Left ventricle myocardium superior (tissue), 1 donor: ENCODE measurements around the gene OLFML3. TPM values are rescaled to one million over a fixed set of nuclear protein-coding genes. Genes with fewer than 3 reads are reported as not detected.

Source experiments
- ATAC-seq: fragments of 200-7000 bp; cut with Tn5 transposase; one replicate; pipeline ENCODE4 v1.9.1; 2020; ENCODE audit warnings: mild to moderate bottlenecking, moderate library complexity
- DNase-seq: peaks from one replicate; pipeline ENCODE4 v3.0.0-alpha.2; 2020
- intact Hi-C: fragments of 100-400 bp; cut with micrococcal nuclease; formaldehyde crosslinking; loops from one replicate; pipeline ENCODE4 v1.11.0; 2022
- long read RNA-seq: library from polyadenylated mRNA; unstranded; transcript quantifications from one replicate; pipeline ENCODE4 v2.0.0, GENCODE V29; 2021
- total RNA-seq: library from RNA; stranded (reverse); fragmentation: NEBNext Ultra II Directional; extraction: Animal tissue kit (Norgen Biotek cat#: 25700); gene quantifications from one replicate; pipeline ENCODE4 v1.2.1, GENCODE V29; 2021
- donor health status: DM: no; HTN: yes; CAD: no; lungs with severe emphysema.

The OLFML3 gene
- 10.8 TPM for total RNA-seq
- long read RNA-seq, partial matches to known transcripts = 2 of 13 reads
- long read RNA-seq, other reads (novel, unspliced or antisense) = 8 of 13 reads

DNA sequence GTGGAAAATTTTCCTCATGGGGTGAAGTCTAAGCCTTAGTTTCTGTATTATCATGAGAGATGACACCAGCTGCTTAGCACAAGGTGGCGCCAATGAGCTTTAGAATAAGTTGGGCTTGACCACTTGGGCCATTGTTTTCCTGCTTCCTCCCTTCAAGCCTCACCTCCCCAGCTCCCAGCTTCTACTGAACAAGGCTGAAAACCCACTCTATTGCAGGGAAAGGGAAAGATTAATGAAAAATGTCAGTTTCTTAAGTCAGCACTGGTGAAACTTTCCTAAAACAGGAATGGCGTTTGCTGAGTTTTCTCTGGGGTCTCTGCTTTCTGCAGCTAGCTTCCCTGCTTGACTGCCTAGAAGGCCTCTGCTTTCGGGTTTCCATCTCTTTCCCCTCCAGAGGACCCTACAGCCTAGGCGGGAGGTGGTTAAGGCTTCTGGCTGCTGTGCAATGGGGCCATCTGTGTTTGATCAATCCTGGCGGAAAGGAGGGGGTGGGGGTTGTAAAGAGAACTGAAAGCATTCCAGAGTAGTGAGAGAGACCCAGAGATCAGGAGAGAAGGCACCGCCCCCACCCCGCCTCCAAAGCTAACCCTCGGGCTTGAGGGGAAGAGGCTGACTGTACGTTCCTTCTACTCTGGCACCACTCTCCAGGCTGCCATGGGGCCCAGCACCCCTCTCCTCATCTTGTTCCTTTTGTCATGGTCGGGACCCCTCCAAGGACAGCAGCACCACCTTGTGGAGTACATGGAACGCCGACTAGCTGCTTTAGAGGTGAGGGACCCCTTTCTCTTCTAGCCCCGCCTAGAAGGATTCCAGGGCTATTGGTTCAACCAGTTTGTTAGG lies at the start of gene OLFML3:
TSS of gene OLFML3 (plus strand) at position 612 of the 840 bp plus-strand sequence. CDS start at position 655, 43 bp downstream.
- intact Hi-C loops = loop anchor here (2.0 kb wide), 1 partner anchor 304 kb away; no protein-coding TSS in a partner anchor
- DNase-seq (peak; percentile 83), ATAC-seq (peak; percentile 70)

DNA sequence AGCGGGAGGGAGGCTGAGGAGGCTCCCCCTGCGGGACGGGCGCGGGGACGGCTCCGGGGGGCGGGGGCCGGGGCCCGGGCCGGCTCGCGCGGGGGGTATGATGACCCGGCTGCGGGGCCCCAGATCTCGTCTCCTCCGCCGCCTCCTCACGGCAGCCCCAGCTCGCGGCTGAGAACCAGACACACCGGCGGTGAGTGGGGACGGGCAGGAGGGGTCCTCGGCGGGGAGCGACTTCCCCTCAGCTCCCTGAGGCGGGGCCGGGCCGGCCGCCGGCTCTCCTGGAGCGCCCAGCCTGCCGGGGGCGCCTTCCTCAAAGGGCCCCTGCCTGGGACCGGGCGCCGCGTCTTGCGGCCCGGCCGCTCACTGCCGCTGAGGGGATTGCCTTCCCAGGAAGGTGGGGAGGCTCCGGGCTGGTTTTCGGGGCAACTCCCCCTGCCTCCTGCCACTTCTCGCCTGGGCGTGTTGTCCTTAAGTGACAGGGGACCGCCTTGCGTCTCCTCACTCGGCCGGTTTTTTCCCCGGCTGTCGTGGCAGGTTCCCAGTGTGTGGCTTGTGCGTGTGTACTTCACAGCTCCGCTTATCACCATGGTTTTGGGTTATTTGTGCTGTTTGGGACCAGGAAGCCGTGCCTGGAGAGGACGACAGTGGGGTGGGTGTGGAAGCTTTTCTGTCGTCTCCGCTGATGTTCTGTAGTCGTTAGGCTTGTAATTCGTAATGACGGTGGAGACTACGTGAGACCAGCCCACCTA lies 49.4 kb upstream of the OLFML3 start:
- DNase-seq = peak; percentile 61
- peak; percentile 52 for ATAC-seq
- intact Hi-C loops = loop anchor here (10.0 kb wide), 1 partner anchor 95 kb away; no protein-coding TSS in a partner anchor

GRCh38 chr1:113930499-113931161 lies 48.6 kb upstream of the OLFML3 start:
- no peak for DNase-seq
- intact Hi-C loops = loop anchor here (10.0 kb wide), 1 partner anchor 96 kb away; no protein-coding TSS in a partner anchor
- ATAC-seq = no peak

GRCh38 chr1:113931451-113931851 lies 47.8 kb upstream of the OLFML3 start:
- intact Hi-C loops = loop anchor here (10.0 kb wide), 1 partner anchor 97 kb away; no protein-coding TSS in a partner anchor
- ATAC-seq = no peak

DNA sequence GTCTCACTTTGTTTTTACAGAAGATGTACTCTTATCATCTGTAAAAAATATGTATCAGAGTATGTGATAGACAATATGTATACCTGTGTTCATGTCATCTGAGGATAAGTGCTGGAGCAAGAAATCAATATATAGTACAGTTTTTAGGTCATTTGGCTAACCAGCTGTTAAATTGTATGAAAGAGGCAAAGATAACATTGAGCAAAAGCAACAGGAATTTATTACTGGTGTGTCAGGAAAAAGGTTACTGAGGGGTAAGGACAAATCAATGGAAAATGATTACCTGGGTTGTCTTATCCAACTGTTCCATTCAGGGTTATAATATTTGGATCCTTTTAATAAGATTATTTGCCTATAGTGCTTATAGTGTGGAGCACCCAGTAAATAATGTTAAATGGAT lies 45.3 kb upstream of the OLFML3 start:
- ATAC-seq = no peak
- intact Hi-C loops = loop anchor here (10.0 kb wide), 1 partner anchor 99 kb away; no protein-coding TSS in a partner anchor
- DNase-seq = no peak

More at GRCh38 chr1:113931451-113931851, 47.8 kb upstream of the OLFML3 start:
- no peak for DNase-seq

GRCh38 chr1:113934511-113935055 lies 44.7 kb upstream of the OLFML3 start:
- intact Hi-C loops = loop anchor here (10.0 kb wide), 1 partner anchor 100 kb away; no protein-coding TSS in a partner anchor
- ATAC-seq (no peak), DNase-seq (no peak)

DNA sequence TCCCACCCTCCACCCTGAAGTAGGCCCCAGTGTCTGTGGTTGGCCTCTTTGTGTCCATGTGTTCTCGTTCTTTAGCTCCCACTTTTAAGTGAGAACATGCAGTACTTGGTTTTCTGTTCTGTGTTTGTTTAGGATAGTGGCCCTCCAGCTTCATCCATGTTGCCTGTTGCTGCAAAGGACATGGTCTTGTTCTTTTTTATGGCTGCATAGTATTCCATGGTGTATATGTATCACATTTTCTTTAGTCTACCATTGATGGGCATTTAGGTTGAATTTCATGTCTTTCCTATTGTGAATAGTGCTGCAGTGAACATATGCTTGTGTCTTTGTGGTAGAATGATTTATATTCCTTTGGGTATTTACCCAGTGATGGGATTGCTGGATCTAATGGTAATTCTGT lies 44.1 kb upstream of the OLFML3 start:
- DNase-seq (no peak), ATAC-seq (no peak)
- intact Hi-C loops = loop anchor here (10.0 kb wide), 1 partner anchor 100 kb away; no protein-coding TSS in a partner anchor

- DNase-seq (no peak), ATAC-seq (no peak)
- intact Hi-C loops = loop anchor here (10.0 kb wide), 1 partner anchor 101 kb away; no protein-coding TSS in a partner anchor
These were observed 43.3 kb upstream of the OLFML3 start for GRCh38 chr1:113935970-113936369.

GRCh38 chr1:113937146-113937545 lies 42.1 kb upstream of the OLFML3 start:
- ATAC-seq (no peak), DNase-seq (no peak)
- intact Hi-C loops = loop anchor here (10.0 kb wide), 1 partner anchor 102 kb away; no protein-coding TSS in a partner anchor

GRCh38 chr1:113938192-113938591 lies 41.1 kb upstream of the OLFML3 start:
- DNase-seq = no peak
- ATAC-seq = no peak
- intact Hi-C loops = loop anchor here (10.0 kb wide), 1 partner anchor 103 kb away; no protein-coding TSS in a partner anchor

DNA sequence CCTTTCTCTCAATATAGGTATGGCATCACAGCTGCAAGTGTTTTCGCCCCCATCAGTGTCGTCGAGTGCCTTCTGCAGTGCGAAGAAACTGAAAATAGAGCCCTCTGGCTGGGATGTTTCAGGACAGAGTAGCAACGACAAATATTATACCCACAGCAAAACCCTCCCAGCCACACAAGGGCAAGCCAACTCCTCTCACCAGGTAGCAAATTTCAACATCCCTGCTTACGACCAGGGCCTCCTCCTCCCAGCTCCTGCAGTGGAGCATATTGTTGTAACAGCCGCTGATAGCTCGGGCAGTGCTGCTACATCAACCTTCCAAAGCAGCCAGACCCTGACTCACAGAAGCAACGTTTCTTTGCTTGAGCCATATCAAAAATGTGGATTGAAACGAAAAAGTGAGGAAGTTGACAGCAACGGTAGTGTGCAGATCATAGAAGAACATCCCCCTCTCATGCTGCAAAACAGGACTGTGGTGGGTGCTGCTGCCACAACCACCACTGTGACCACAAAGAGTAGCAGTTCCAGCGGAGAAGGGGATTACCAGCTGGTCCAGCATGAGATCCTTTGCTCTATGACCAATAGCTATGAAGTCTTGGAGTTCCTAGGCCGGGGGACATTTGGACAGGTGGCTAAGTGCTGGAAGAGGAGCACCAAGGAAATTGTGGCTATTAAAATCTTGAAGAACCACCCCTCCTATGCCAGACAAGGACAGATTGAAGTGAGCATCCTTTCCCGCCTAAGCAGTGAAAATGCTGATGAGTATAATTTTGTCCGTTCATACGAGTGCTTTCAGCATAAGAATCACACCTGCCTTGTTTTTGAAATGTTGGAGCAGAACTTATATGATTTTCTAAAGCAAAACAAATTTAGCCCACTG lies 38.7 kb upstream of the OLFML3 start:
- DNase-seq = no peak
- intact Hi-C loops = no loop called here
- ATAC-seq = no peak

DNA sequence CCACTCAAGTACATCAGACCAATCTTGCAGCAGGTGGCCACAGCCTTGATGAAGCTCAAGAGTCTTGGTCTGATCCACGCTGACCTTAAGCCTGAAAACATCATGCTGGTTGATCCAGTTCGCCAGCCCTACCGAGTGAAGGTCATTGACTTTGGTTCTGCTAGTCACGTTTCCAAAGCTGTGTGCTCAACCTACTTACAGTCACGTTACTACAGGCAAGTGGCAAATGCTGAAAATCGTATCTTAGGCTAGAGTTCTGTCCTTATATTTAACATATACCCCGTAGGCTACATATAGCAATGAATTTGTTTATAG lies 38.1 kb upstream of the OLFML3 start:
- intact Hi-C loops = no loop called here
- ATAC-seq (no peak), DNase-seq (no peak)

GRCh38 chr1:113942527-113942926 lies 36.7 kb upstream of the OLFML3 start:
- no peak for ATAC-seq
- no peak for DNase-seq
- intact Hi-C loops = no loop called here

- no peak for DNase-seq
- ATAC-seq = no peak
- intact Hi-C loops = no loop called here
These were observed 36.1 kb upstream of the OLFML3 start for GRCh38 chr1:113943028-113943811.

GRCh38 chr1:113945329-113945728 lies 33.9 kb upstream of the OLFML3 start:
- DNase-seq (no peak), ATAC-seq (no peak)
- intact Hi-C loops = no loop called here

DNA sequence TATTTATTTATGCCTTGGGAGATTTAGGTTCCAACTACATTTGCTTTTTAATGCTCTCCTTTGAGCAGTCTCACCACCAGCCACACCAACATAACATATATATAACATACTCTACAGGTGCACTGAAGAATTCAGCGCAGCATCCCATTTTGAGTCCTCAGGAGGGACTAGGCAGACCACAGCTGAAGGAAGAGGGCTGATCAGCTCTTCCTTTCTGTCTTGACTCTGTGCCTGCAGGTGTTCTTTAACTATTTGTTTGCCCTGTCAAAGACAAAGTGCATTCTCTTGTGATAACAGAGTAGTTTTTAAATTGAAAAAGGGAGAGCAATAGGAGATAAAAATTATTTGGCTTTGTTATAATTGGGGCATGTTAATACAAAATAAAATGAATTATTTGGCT lies 33.2 kb upstream of the OLFML3 start:
- no peak for ATAC-seq
- intact Hi-C loops = no loop called here
- DNase-seq = no peak

- ATAC-seq (peak; percentile 58), DNase-seq (no peak)
- intact Hi-C loops = no loop called here
These were observed 32.4 kb upstream of the OLFML3 start for GRCh38 chr1:113946678-113947387.
